Thyroid gland (tissue), 4 donors: Measurements from ENCODE around the gene LRRC7. TPM values are rescaled to one million over a fixed set of nuclear protein-coding genes. Genes with fewer than 3 reads are reported as not detected.

Source experiments
- DNase-seq, 2 donors: peaks; one replicate each; pipeline ENCODE4 v3.0.0-alpha.2; 2019
- H3K27ac ChIP-seq, 3 donors: fragments of 200-600 bp; sonication (generic); 1 replicate in 2 of 3; 2 replicates in 1 of 3; pipeline ENCODE4 v1.5.1; 2016 to 2019; ENCODE audit warnings: mild to moderate bottlenecking in 1 of 3, moderate library complexity in 1 of 3
- H3K27me3 ChIP-seq: fragments of 200-600 bp; sonication (generic); one replicate; pipeline ENCODE4 v1.5.1; 2019
- H3K36me3 ChIP-seq, 2 donors: fragments of 200-600 bp; sonication (generic); one replicate each; pipeline ENCODE4 v1.5.1; 2016 to 2019
- H3K4me1 ChIP-seq, 2 donors: fragments of 200-600 bp; sonication (generic); one replicate each; pipeline ENCODE4 v1.5.1; 2017 to 2019
- H3K4me3 ChIP-seq, 3 donors: fragments of 200-600 bp; sonication (generic); replicated peaks in 1 of 3; 1 replicate in 2 of 3; 2 replicates in 1 of 3; pipeline ENCODE4 v1.5.1; 2016; ENCODE audit warnings: mild to moderate bottlenecking in 1 of 3
- H3K9me3 ChIP-seq: fragments of 200-600 bp; sonication (generic); one replicate; pipeline ENCODE4 v1.5.1; 2017
- CTCF ChIP-seq, 6 experiments: fragments of 200-600 bp in 3 of 6; fragments of 450-650 bp in 3 of 6; sonication (generic) in 3 of 6; IDR thresholded peaks; one replicate each; pipeline ENCODE4 v1.5.1; 2016 to 2019; ENCODE audit warnings: antibody characterized with exemption in 6 of 6, mild to moderate bottlenecking in 2 of 6, inconsistent platforms in 1 of 6, moderate library complexity in 1 of 6
- POLR2A ChIP-seq, 2 donors: fragments of 450-650 bp; IDR thresholded peaks; one replicate each; pipeline ENCODE4 v1.6.1; 2017; ENCODE audit warnings: antibody characterized with exemption in 2 of 2, mild to moderate bottlenecking in 2 of 2, moderate library complexity in 1 of 2
- WGBS, 2 donors: methylation state at CpG; one replicate each; pipeline ENCODE4 v1.1.5; 2017; 5-methylcytosine and 5-hydroxymethylcytosine counted together
- intact Hi-C: fragments of 100-400 bp; cut with DNase I; formaldehyde crosslinking; loops from one replicate; pipeline ENCODE4 v1.15.1; 2023
- total RNA-seq, 4 donors: library from RNA; depleted of rRNA; stranded (reverse); fragments of >200 nt; gene quantifications; one replicate each; pipeline ENCODE4 v1.2.3, GENCODE V29; 2016

Gene LRRC7
- total RNA-seq, 4 donors from 2014 or later = 7.9 to 31.7 (median 18.7) TPM

GRCh38 chr1:70117046-70117445, 549.3 kb downstream of the LRRC7 start:
- no peak for DNase-seq
- Histone ChIP-seq H3K36me3 (no peaks in the 10 kb centered on the region), H3K4me3 (no peak overlapping the region), H3K27ac (no peak overlapping the region), H3K27me3 (no peaks in the 10 kb centered on the region), H3K4me1 (no peaks in the 10 kb centered on the region), H3K9me3 (no peaks in the 10 kb centered on the region)
- intact Hi-C loops = no loop called here
- no peak for TF ChIP-seq POLR2A (IDR thresholded peaks at IDR 0.05)
- TF ChIP-seq CTCF (IDR thresholded peaks at IDR 0.05) = no peak

GRCh38 chr1:70134148-70134547, 566.4 kb downstream of the LRRC7 start:
- WGBS, 2 donors = 74 to 80% methylated on average over 3 of the region's 3 CpGs
- Histone ChIP-seq H3K27ac (no peak overlapping the region), H3K36me3 (no peaks in the 10 kb centered on the region), H3K4me1 (no peaks in the 10 kb centered on the region), H3K9me3 (no peaks in the 10 kb centered on the region), H3K4me3 (no peak overlapping the region), H3K27me3 (no peaks in the 10 kb centered on the region)
- TF ChIP-seq CTCF (IDR thresholded peaks at IDR 0.05) = no peak
- no peak for TF ChIP-seq POLR2A (IDR thresholded peaks at IDR 0.05)
- intact Hi-C loops = loop anchor here (10.0 kb wide), 1 partner anchor 381 kb away; no protein-coding TSS in a partner anchor
- DNase-seq = no peak

GRCh38 chr1:70140343-70140742, 572.6 kb downstream of the LRRC7 start:
- no peak for DNase-seq
- intact Hi-C loops = no loop called here
- H3K4me1 ChIP-seq = no peaks in the 10 kb centered on the region
- H3K36me3 ChIP-seq = no peaks in the 10 kb centered on the region
- H3K27ac ChIP-seq = no peak overlapping the region
- H3K27me3 ChIP-seq = no peaks in the 10 kb centered on the region
- no peaks in the 10 kb centered on the region for H3K9me3 ChIP-seq
- TF ChIP-seq POLR2A (IDR thresholded peaks at IDR 0.05) (no peak), CTCF (IDR thresholded peaks at IDR 0.05) (no peak)
- no peak overlapping the region for H3K4me3 ChIP-seq

- H3K4me3 ChIP-seq = no peak overlapping the region
- no peaks in the 10 kb centered on the region for H3K4me1 ChIP-seq
- no peaks in the 10 kb centered on the region for H3K9me3 ChIP-seq
- intact Hi-C loops = no loop called here
- H3K36me3 ChIP-seq = no peaks in the 10 kb centered on the region
- no peak for DNase-seq
- H3K27ac ChIP-seq = no peak overlapping the region
- no peaks in the 10 kb centered on the region for H3K27me3 ChIP-seq
- TF ChIP-seq POLR2A (IDR thresholded peaks at IDR 0.05) (no peak), CTCF (IDR thresholded peaks at IDR 0.05) (no peak)
- 65 to 78% methylated on average over 3 of the region's 3 CpGs for WGBS, 2 donors
These were observed 573.2 kb downstream of the LRRC7 start for GRCh38 chr1:70140894-70141293.

- Histone ChIP-seq H3K27ac (no peak overlapping the region), H3K4me3 (no peak overlapping the region), H3K9me3 (no peaks in the 10 kb centered on the region), H3K4me1 (no peaks in the 10 kb centered on the region), H3K27me3 (no peaks in the 10 kb centered on the region), H3K36me3 (no peaks in the 10 kb centered on the region)
- DNase-seq = no peak
- TF ChIP-seq POLR2A (IDR thresholded peaks at IDR 0.05) (no peak), CTCF (IDR thresholded peaks at IDR 0.05) (peak in 2 of 6 experiments; percentile 24 to 28)
- intact Hi-C loops = no loop called here
- 43 to 48% methylated on average over 2 of the region's 2 CpGs for WGBS, 2 donors
These were observed 574.4 kb downstream of the LRRC7 start for GRCh38 chr1:70142075-70142474.
